HG02885 (cell line): ENCODE measurements around the gene IFNL1.
"Not testable (repeated sequence)": the region's sequence is repeated elsewhere in the genome, so short reads cannot be mapped to it uniquely, and the experiment has no call there.

ENCODE experiments used
- ATAC-seq: cut with Tn5 transposase; IDR thresholded peaks from one replicate; pipeline ENCODE4 v1.9.1; 2021; ENCODE audit warnings: mild to moderate bottlenecking; ENCODE audit not compliant: unreplicated experiment, poor library complexity

The IFNL1 gene

DNA sequence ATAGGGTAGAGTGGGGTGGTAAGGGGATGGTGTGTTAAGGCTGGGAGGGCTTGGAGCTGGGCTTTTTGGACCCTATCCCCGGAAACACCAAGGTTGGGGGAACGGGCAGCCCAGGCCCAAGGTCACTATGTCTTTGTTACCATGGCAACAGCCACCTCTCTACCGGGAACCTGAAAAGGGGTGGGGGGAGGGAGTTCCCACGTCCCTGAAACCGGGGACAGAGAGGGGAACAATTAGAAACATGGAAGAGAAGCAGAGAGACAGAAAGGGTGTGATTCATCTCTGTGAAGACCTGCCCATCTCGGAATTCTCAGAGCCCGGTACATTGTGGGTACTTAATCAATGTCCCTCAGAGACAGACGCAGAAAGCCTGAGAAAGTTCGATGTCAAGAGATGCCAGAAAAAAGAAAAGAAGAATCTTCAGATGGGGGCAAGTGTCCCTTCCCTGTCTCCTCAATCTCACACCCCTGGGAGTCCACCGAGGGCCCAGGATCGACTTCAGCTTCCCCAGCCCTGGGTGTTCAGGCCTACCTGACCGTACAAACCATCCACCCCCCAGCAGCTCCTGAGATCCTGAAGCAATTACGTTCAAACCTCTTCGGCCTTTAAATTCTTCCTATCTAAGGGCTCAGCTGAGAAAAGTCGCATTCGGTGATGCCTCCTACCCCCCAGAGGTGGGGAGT is 31.3 kb downstream of the IFNL1 start:
- no peak for ATAC-seq

DNA sequence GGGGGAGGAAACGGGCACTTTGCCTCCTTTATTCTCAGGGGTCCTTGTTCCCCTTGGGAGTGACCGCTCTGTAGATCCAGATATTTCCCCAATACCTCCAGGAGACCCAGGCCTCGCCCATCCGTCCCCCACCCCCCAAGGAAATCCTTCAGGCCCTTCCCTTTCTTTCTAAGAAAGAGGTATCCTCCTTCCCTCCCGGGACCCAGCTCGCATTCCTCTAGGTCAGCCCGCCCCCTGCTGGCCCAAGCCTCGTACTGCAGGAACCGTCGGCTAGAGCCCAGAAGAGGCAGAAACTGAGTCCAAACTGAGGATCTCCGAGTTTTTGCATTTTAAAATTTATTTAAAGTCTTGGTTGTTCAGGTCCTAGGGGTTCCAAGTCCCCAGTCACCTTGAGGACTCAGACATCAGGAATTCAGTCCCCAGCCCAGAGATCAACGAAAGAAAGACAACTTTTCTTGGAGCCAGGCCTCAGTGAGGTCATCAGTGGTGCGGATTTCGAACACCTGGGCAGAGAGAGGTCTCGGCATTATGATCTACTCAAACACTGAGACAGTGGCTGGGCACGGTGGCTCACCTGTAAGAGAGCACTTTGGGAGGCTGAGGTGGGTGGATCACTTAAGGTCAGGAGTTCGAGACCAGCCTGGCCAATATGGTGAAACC is 32.0 kb downstream of the IFNL1 start:
- no peak for ATAC-seq

- ATAC-seq, result no peak
These were observed 33.7 kb downstream of the IFNL1 start for GRCh38 chr19:39329948-39330347.

GRCh38 chr19:39332293-39332692 is 36.1 kb downstream of the IFNL1 start:
- ATAC-seq, result no peak

GRCh38 chr19:39332738-39333137 is 36.5 kb downstream of the IFNL1 start:
- not testable (repeated sequence) for ATAC-seq

DNA sequence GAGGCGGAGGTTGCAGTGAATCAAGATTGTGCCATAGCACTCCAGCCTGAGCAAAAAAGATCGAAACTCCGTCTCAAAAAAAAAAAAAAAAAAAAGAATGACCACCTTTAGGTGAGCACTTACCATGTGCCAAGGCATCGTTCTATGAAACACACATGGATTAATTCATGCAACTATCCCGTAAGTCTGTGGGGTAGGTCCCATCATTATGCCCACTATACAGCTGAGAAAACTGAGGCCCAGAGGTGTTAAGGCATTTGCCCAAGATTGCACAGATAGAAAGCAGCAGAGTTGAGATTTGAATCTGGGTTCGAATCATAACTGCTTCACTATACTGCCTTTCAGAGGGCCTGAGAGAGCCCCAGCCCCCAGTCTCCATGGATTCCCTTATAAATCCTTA is 37.3 kb downstream of the IFNL1 start:
- ATAC-seq, result no peak

DNA sequence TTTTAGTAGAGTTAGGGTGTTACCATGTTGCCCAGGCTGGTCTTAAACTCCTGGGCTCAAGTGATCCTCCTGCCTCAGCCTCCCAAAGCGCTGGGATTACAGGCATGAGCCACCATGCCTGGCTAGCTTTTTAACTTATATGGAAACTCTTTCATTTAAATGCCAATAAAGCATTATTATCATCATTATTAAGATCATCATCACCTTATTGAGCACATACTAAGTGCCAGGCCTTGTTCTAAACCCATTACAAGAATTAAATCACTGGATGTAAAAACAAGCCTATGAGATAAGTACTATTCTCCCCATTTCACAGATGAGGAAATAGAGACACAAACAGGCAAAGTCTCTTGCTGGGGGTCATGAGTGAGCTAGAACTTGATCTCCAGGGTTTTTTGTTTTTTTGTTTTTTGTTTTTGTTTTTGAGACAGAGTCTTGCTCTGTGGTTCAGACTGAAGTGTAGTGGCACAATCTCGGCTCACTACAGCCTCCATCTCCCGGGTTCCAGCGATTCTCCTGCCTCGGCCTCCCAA is 38.3 kb downstream of the IFNL1 start:
- no peak for ATAC-seq

DNA sequence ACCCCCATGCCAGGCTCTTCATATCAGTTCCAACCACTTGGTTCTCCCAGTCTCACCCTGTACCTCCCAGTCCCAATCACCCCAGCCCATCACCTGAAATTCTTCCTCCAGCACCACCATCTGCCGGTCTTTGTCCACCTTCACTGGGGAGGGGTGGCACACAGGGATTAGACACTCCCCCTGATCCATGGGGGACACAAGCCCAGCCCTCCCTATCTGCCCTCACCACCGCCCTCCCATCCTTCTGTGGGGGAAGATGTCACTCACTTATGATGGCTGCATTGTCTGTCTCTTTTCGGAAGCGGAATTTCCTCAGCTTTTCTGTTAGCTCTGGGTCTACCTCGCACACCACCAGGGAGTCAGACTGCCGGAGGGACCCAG is 39.0 kb downstream of the IFNL1 start:
- ATAC-seq, result peak; percentile 11

DNA sequence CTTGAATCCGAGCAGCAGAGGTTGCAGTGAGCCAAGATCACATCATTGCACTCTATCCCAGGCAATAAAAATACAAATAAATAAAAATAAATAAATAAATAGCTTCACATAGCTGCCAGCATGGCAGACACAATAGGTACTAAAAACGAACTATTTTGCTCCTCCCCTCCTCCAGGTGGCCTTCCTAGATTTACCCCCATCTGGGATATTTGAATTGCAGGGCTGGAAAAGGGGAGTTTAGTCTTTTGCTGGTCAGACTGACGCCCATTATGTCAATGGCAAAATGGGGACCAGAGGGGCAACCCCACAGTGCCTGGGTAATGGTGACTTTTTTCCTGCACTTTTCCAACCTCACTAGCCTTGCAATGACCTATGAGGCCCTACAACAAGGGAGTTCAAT is 40.3 kb downstream of the IFNL1 start:
- ATAC-seq, result no peak

GRCh38 chr19:39339674-39340073 is 43.5 kb downstream of the IFNL1 start:
- no peak for ATAC-seq

DNA sequence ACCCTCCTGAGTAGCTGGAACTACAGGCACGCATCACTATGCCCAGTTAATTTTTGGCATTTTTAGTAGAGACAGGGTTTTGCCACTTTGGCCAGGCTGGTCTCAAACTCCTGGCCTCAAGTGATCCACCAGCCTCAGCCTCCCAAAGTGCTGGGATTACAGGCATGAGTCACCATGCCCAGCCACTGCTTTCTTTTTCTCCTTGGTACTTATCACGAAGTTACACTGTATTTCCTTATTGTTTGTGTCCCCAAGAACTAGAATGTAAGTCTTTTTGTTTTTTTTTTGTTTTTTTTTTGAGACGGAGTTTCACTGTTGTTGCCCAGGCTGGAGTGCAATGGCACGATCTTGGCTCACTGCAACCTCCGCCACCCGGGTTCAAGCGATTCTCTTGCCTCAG is 43.9 kb downstream of the IFNL1 start:
- not testable (repeated sequence) for ATAC-seq

- ATAC-seq, result no peak
These were observed 45.0 kb downstream of the IFNL1 start for GRCh38 chr19:39341129-39341718.

DNA sequence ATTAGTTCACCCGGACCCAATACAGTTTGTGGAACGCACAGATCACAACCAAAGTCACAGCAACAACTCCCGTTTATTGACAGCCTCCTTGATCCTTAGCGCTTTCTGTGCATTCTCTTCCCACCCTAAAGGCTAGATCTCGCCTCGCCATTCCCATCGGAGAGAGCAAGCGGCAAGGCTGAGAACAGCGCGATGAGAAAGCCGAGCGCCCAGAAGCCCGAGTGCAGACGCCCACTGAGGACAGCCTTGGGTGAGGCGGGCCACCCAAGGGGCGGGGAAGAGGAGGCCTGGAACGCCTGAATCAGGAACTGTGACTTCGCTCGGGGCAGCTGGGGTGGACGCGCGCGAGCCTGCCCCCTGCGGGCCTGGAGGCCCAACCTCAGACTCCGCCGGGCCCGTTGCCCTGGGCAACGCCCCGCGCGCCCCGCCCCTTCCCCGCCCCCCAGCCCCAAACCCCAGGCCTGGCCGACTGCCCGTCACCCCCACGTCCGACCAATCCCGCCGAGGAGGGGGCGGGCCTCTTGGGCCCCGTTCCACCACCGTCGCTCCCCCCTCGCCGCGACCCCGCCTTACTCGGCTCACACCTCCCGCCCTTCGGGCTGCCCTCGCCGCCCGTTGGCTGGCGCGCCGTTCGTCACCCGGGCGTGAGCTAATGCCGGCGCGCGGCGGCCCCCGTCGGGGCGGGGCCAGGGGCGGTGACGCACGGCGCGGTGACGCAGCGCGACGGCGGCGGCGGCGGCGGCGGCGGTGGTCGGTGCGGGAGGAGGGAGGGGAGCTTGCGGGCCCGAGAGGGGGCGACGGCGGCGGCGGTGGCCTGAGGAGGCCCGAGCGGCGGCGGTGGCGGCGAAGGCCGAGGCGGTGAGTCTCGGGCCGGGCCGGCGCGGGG is 45.8 kb downstream of the IFNL1 start, which contains the start of gene SAMD4B:
Gene SAMD4B (plus strand): TSS at position 703 of the 886 bp plus-strand sequence. CDS start 14,473 bp downstream, outside the sequence.
- peak; percentile 88 for ATAC-seq

- ATAC-seq, result no peak
These were observed 46.6 kb downstream of the IFNL1 start for GRCh38 chr19:39342647-39343305.

- no peak for ATAC-seq
These were observed 49.7 kb downstream of the IFNL1 start for GRCh38 chr19:39345956-39346355.

- no peak for ATAC-seq
These were observed 51.3 kb downstream of the IFNL1 start for GRCh38 chr19:39347332-39348164.
